Smooth muscle cell (in vitro differentiated cells): ENCODE results near the gene GPC6. TPM values are rescaled to one million over a fixed set of nuclear protein-coding genes. Genes with fewer than 3 reads are reported as not detected.

Experiments used
- DNase-seq: peaks from one replicate; lab custom pipeline; 2025; ENCODE audit not compliant: unreplicated experiment; lab: John Stamatoyannopoulos, UW
- H2AFZ ChIP-seq: fragments of 200-600 bp; sonication (generic); 2 replicates; pipeline ENCODE4 v1.6.0; 2016; ENCODE audit warnings: antibody characterized with exemption, low read depth, mild to moderate bottlenecking
- H3F3A ChIP-seq: fragments of 200-600 bp; sonication (generic); 2 replicates; pipeline ENCODE4 v1.6.0; 2017; ENCODE audit warnings: antibody characterized with exemption, low read depth
- H3K27ac ChIP-seq: fragments of 200-600 bp; sonication (generic); 2 replicates; pipeline ENCODE4 v1.5.1; 2016; ENCODE audit warnings: low read depth, mild to moderate bottlenecking
- H3K27me3 ChIP-seq: fragments of 200-600 bp; sonication (generic); 2 replicates; pipeline ENCODE4 v1.6.1; 2016; ENCODE audit warnings: low read depth, mild to moderate bottlenecking
- H3K36me3 ChIP-seq: fragments of 200-600 bp; sonication (generic); 2 replicates; pipeline ENCODE4 v1.5.1; 2016; ENCODE audit warnings: low read depth
- H3K4me1 ChIP-seq: fragments of 200-600 bp; sonication (generic); 2 replicates; pipeline ENCODE4 v1.5.1; 2016; ENCODE audit warnings: low read depth
- H3K4me2 ChIP-seq: fragments of 200-600 bp; sonication (generic); 2 replicates; pipeline ENCODE4 v1.6.0; 2016; ENCODE audit warnings: mild to moderate bottlenecking
- H3K4me3 ChIP-seq: fragments of 200-600 bp; sonication (generic); 2 replicates; pipeline ENCODE4 v1.5.1; 2016; ENCODE audit warnings: mild to moderate bottlenecking
- H3K79me2 ChIP-seq: fragments of 200-600 bp; sonication (generic); 2 replicates; pipeline ENCODE4 v1.6.0; 2016; ENCODE audit warnings: low read depth, mild to moderate bottlenecking
- H3K9ac ChIP-seq: fragments of 200-600 bp; sonication (generic); 2 replicates; pipeline ENCODE4 v1.6.0; 2016; ENCODE audit warnings: low read depth
- H3K9me3 ChIP-seq: fragments of 200-600 bp; sonication (generic); replicated peaks from 2 replicates; pipeline ENCODE4 v1.5.1; 2016; ENCODE audit warnings: low read depth
- H4K20me1 ChIP-seq: fragments of 200-600 bp; sonication (generic); 2 replicates; pipeline ENCODE4 v1.6.0; 2016; ENCODE audit warnings: low read depth
- CTCF ChIP-seq: fragments of 200-600 bp; sonication (generic); IDR thresholded peaks from 2 replicates; pipeline ENCODE4 v1.5.1; 2017; ENCODE audit warnings: borderline replicate concordance, mild to moderate bottlenecking, antibody characterized with exemption; ENCODE audit not compliant: insufficient read depth, poor library complexity, severe bottlenecking
- WGBS: methylation state at CpG from one replicate; pipeline ENCODE4 v1.1.7; 2016; ENCODE audit warnings: low lambda C conversion rate; 5-methylcytosine and 5-hydroxymethylcytosine counted together
- polyA plus RNA-seq: library from polyadenylated mRNA; unstranded; fragments of >200 nt; fragmentation: Nextera tagmentation; extraction: Ambion mirVana; gene quantifications from 2 replicates; pipeline ENCODE4 v1.2.1, GENCODE V29; 2016
- total RNA-seq: library from RNA; depleted of rRNA; stranded (reverse); fragments of >200 nt; gene quantifications from 2 replicates; pipeline ENCODE4 v1.2.3, GENCODE V29; 2014

Gene GPC6
- total RNA-seq: 68.5 and 85.4 TPM in 2 replicates
- 18.2 and 19.7 TPM in 2 replicates for polyA plus RNA-seq

GRCh38 chr13:93226623-93227279 is at the start of gene GPC6:
Gene GPC6 (plus strand): TSS chr13:93226807.
- Histone ChIP-seq H3K4me1 (peaks cover 36% of the 10 kb centered on the region), H3K36me3 (no peaks in the 10 kb centered on the region), H3K4me2 (peak within 1 kb of the TSS; percentile 87), H4K20me1 (no peaks in the 10 kb centered on the region), H3K4me3 (peak within 1 kb of the TSS; percentile 75), H3K79me2 (peaks cover 31% of the 10 kb centered on the region), H3K9me3 (no peaks in the 10 kb centered on the region), H3K27ac (peak within 1 kb of the TSS; percentile 64), H2AFZ (peak within 1 kb of the TSS; percentile 93), H3F3A (no peaks in the 10 kb centered on the region), H3K9ac (peak within 1 kb of the TSS; percentile 28), H3K27me3 (no peaks in the 10 kb centered on the region)
- under 1% methylated on average over 31 of the region's 31 CpGs for WGBS
- peak; percentile 37 for DNase-seq
- TF ChIP-seq CTCF: no peak

DNA sequence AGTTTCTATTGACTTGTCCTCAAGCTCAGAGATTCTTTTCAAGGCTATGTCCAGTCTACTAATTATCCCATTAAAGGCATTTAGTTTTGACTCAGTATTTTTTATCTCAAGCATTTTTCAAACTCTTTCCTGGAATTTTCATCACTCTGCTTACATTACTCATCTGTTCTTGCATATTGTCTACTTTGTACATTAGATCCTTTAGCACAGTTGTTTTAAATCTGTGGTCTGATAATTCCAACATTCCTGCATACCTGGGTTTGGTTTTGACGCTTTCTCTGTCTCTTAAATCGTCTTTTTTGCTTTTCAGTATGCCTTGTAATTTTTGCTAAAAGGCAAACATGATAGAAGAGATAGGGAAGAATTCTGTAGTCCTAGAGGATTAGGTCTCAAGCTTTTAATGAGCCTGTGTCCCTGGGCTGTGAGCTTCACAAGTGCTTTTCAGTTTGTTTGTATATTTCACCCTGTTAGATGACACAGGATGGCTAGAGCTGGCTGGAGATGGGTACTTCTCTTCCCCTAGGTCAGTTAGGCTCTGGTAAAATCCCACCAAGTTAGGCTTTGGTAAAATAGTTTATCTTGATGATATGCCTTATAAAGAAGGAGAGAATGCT is 46.1 kb upstream of the GPC6 start:
- H3K27me3 ChIP-seq: no peaks in the 10 kb centered on the region
- peaks cover 10% of the 10 kb centered on the region for H3K4me1 ChIP-seq
- no peak overlapping the region for H3K4me3 ChIP-seq
- WGBS: 2% methylated on average over 2 of the region's 2 CpGs
- H3K79me2 ChIP-seq: no peaks in the 10 kb centered on the region
- H3F3A ChIP-seq: peaks cover 16% of the 10 kb centered on the region
- peak overlapping the region; percentile 58 for H3K4me2 ChIP-seq
- peak overlapping the region; percentile 51 for H2AFZ ChIP-seq
- DNase-seq: no peak
- TF ChIP-seq CTCF: no peak
- H3K9ac ChIP-seq: peak overlapping the region; percentile 1
- H4K20me1 ChIP-seq: no peaks in the 10 kb centered on the region
- H3K9me3 ChIP-seq: no peaks in the 10 kb centered on the region
- peak overlapping the region; percentile 72 for H3K27ac ChIP-seq
- no peaks in the 10 kb centered on the region for H3K36me3 ChIP-seq

DNA sequence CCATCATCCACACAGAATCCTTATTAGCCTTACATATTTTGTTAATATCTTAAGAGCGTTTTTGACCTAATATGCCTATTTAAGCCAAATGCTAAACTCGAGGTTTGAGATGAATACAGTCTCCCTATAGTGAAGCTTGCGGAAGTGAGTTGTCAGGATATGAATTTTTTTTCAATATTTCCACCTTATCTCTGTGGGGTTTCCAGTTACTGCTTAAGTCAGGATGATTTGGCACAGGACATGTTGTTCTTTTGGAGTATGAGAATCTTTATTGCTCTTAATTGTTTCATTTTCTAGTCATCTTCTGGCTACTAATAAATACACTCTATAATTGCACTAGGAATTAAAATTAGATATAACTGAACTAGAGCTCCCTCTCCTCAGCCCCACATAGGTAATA is 44.2 kb upstream of the GPC6 start:
- Histone ChIP-seq H3K36me3 (no peaks in the 10 kb centered on the region), H4K20me1 (no peaks in the 10 kb centered on the region), H2AFZ (no peak overlapping the region), H3K79me2 (no peaks in the 10 kb centered on the region), H3K27ac (no peak overlapping the region), H3K9ac (no peak overlapping the region), H3K4me3 (no peak overlapping the region), H3K4me1 (peaks cover 10% of the 10 kb centered on the region), H3K9me3 (no peaks in the 10 kb centered on the region), H3K4me2 (peak overlapping the region; percentile 21), H3K27me3 (no peaks in the 10 kb centered on the region), H3F3A (peaks cover 16% of the 10 kb centered on the region)
- 98% methylated on average over 3 of the region's 3 CpGs for WGBS
- no peak for DNase-seq
- TF ChIP-seq CTCF: no peak
